CD1c-positive myeloid dendritic cell (primary cell): Measurements from ENCODE around the gene RELL2.
A peak's percentile ranks its signal among the peaks of the same experiment; 100 is the strongest.

Source experiments
- DNase-seq: peaks from one replicate; pipeline ENCODE4 v3.0.0-alpha.2; 2016; ENCODE audit errors: extremely low spot score

The RELL2 gene

DNA sequence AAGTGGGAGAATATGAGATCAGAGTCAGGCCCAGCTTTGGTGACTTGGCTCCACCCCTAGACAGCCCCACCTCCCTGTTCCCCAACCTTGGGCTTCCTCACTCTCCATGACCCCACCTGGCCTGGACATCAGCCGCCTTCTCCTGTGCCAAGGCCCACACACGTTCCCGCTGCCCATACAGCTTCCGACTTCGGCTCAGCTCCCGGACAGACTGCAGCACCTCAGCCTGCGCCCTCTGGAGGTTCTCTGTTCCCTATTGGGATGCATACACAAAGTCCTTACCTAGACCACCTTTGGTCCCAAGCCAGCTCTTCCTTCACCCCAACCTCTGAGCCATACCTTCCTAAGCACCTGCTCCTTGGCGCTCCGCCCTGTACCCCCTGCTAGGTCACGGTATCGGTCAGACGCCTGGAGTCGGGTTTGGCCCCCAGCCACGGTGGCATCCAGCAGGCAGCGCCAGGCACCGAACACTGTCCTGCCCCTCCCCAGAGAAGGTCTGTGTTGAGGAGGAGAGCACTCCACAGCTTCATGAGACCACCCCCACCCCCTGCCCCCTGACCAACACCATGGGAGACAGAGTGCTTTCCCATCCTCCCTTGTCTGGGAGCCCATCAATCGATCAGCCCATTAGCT lies 12.4 kb downstream of the RELL2 start:
- no peak for DNase-seq

DNA sequence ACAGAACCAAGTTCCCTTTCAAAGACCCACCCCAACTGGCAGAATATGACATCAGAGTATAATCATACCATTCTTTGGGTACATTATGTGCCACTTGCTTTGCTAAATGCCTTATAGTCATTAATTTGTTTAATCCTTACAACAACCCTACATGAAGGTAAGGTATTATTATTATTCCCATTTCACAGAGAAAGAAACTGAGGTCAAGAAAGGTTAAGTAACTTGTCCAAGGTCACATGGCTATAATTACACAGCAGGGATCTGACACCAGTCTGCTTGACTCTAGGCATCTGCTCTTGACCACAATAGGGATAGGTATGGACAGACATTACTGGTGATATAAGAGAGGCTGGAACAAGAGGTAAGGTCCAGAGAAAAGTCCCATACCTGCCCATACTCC lies 13.2 kb downstream of the RELL2 start:
- DNase-seq = no peak

DNA sequence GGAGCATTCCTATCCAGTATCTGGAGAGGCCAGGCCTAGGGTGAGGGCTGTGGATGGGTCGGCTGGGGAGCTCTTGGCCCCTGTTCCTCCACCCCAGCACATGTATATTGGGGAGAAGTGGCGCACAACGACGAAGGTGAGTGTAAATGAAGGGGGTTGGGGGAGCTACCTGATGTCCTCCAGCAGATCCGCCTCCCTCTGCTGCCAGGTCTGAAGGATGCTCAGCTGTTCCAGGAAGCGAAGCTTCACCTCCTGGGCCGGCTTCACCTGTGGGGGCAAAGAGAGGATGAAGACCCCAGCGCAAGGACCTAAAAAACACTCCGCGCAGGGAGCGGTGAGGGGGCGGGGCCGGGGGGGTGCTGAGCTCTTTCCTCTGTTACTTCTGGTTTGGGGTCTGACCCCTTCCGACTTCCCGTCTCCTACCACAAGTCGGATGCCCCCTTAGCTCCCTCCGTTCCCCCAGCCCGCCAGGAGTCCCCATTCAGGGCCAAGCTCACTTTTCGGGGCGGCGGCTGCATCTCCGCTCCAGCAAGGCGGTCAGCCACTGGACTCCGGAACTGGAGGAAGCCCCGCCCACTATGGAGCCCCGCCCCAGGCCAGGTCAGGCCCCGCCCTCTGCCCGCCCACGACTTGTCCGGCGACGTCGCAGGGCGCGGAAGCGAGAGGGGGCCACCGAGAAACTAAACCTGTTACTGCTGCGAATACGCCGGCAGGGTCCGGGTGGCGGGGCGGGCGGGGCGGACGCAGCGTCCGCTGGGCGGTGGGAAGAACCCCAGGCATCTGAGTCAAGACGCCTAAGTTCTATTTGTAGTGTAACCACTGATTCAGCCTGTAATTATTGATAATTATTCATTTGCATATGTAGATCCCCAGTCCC lies 14.3 kb downstream of the RELL2 start, which contains the start of gene FCHSD1:
FCHSD1 (minus strand) TSS at position 568 of the 877 bp plus-strand sequence; CDS start at position 518, 50 bp downstream.
- DNase-seq = peak; percentile 91

GRCh38 chr5:141651728-141652105 lies 14.9 kb downstream of the RELL2 start:
- no peak for DNase-seq

DNA sequence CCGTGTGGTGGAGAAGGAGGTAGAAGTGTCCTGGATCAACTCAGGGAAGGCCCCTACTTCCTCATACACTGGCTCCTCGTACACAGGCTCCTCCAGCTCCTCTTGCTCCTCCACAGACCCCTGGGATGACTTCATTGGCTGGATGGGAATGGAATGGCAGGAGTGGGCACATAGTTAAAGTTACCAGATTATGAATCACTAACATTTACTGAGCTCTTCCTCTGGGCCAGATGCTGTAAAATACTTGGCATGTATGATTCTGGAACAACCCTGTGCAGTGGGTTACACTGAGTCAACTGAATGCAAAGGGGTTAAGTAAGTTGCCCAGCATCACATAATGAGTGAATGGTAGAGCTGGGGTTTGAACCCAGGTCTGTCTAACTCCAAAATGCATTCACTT lies 17.5 kb downstream of the RELL2 start:
- no peak for DNase-seq

DNA sequence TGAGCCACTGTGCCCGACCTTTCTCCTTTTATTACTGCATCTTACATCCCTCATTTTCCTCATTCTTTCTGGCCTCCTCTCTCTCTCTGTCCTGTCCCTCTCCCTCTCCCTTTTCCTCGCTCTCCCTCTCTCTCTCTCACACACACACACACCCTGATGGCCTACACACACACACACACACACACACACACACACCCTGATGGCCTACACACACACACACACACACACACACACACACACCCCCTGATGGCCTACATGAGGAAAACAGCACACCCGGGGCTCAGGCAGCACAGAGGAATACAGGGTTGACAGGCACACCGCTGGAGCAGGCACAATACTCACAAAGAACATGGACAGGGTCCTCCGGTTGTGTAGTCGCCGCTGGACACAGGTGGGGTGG lies 18.2 kb downstream of the RELL2 start:
- DNase-seq = no peak

GRCh38 chr5:141656396-141656795 lies 19.6 kb downstream of the RELL2 start:
- no peak for DNase-seq

GRCh38 chr5:141657404-141657803 lies 20.6 kb downstream of the RELL2 start:
- no peak for DNase-seq

DNA sequence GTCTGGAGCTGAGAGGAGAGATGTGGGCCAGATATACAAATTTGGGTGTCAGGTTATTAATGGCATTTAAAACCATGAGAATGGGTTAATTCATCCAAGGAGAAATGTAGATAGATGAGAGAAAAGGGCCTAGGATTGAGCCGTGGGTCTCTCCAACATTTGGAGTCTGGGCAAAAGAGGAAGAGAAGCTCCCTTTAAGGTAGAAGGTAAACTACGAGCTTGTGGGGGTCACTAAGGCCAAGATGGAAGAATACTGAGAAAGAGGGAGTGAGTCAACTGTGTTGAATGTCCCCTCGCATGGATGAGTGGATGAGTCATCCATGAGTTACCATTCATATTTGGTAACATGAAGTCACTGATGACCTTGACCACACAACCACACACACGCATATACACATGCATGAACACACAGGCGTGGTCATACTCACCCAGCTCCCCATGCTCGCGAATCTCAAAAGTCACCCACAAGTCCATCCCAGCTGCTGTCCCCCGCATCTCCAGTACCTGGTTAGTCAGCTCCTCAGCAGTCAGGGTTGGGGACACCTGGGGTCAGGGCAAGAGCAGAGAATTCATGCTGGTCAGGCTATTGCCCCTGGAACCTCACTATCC lies 21.2 kb downstream of the RELL2 start:
- no peak for DNase-seq

- DNase-seq = no peak
Observed at GRCh38 chr5:141662028-141662427, 25.2 kb downstream of the RELL2 start.

DNA sequence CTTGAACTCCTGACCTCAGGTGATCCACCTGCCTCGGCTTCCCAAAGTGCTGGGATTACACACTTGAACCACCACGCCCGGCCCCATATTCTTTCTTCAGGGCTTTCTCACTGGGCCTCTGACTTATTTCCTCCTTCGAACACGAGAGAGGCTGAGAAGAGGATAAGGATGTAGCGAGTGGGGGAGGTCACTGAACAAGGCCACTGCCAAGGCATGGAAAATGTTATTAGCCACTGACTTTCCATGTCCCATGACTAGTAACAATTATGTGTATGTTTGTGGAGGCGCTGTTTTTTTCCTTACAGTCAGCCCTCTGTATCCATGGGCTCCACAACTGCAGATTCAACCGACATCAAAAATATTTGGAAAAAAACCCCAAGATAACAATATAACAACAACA lies 26.7 kb downstream of the RELL2 start:
- DNase-seq = no peak

DNA sequence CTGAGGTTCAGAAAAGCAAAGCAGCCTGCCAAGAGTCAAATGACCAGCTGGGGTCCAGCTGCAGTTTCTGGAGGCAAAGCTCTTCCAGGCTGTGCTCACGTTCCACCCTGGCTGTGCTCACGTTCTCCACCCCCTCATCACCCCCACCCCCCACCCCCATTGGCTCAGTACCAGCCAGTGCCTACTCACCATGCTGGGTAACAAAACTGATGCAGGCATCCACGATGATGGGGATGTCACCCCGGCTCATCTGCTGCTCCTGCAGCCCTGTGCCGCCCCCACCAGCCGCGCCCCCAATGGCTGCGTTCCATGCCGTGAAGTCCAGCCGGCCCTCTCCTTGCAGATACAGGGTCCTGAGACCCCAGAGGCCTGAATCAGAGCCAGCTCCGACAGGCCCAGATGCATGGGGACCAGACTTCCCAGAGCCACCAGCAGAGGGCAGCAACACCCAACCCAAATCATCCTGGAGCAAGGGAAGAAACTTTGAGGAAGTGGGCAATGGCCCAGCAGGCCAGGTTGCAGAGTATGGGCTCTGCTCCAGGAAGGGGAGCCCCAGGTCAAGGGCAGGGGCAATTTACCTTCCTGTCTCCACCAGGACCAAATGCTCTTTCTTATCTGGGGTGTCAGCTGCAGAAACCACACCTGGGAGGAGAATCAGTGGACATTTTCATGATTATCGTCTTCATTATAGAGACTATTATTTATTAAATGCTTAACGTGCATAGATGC lies 28.1 kb downstream of the RELL2 start:
- peak; percentile 83 for DNase-seq

- no peak for DNase-seq
Observed at GRCh38 chr5:141665995-141666940, 29.5 kb downstream of the RELL2 start.

- DNase-seq = no peak
Observed at GRCh38 chr5:141668601-141669265, 31.9 kb downstream of the RELL2 start.

- DNase-seq = no peak
Observed at GRCh38 chr5:141669520-141669919, 32.7 kb downstream of the RELL2 start.

DNA sequence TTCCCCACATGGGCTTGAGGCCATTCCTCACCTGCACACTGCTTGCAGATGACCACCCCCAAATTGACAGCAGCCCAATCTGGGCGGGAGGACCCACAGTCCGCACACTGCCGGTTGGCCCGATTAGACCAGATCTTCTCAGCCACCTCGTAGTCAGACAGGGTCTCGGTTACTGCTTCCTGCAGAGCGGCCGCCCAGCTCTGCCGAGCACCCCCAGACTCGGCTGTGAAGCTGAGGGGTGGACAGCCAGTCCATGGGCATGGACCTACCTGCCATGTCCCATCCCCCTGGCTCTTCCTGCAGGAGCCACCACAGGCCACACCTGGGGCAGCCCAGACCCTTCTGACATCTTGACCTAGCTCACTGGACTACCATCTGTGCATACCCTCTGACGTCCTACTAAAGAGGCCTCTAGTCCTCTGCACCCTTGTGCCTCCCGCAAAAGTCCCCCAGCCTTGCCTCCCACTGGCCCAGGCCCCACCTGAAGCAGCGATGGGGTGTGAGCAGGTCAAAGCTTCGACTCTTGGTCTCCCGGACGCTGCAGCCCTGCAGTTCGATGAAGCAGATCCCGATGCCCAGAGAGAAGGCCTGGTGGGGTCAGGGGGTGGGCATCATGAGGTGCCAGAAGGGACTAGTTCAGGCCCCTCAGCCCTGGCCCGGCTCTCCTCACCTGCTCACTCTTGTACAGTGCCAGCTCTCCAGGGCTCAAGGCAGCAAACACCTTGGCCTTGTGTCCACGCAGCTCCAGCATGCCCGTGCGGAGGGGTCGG lies 35.5 kb downstream of the RELL2 start:
- no peak for DNase-seq

DNA sequence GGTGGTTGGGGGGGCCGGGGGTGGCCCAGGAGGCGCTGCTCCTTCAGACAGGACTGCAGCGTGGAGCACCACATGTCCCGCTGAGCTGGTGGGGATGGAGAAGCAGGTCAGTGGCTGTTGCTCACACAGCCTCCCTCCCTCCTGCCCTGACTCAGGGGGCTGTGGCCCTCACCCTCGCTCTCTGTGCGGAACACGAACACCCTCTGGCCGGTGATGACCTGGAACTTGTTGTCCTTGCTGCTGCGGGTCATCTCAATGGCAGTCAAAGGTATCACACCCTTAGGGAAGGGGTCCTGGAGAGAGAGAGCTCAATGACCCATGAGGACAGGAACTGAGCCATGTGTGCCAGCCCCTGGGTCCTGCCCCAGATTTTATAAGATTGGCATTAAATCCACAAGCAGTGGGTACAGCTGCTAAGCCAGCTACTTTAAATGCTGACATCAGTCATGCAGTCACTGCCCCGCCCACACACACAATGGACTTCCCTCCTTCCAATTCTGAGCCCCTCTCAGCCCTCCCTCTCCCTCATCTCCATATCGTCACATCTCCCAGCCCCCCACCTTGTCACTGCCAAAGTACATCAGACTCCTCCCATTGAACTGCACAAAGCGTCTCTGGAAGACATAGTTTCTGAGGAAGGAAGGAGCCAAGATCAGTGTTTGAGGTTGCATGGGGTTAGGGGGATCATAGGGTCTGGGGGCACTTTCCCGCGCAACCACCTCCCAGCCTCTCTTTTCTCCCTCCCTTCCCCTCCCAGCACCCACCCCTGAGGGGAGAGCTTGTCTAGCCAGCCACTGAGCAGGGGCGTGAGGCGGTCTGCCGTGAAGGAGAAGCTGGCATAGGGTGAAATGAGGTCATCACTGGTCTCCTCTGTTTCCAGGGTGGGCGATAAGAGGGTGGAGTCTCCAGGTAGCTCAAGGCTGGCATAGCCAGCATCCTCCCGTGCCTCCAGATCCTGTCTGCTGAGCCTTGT lies 36.3 kb downstream of the RELL2 start:
- no peak for DNase-seq

DNA sequence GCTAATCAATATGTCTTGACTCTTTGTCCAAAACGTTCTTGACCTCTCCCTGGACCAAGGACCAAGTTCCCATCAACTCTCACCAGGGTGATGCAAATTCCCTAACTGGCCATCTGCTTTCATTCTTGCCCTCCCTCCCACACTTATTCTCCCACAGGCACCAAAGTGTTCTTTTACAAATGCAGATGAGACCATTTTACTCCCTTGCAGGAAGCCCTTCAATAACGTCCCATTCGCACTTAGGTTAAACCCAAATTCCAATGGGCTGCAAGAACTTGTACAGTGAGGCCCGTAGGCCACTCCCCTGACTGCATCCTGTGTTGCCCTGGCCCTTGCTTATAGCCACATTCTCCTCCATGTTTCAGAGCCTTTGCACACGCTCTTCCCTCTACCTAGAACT lies 38.0 kb downstream of the RELL2 start:
- no peak for DNase-seq
